Body of pancreas (tissue), 4 donors: Measurements from ENCODE around the gene GJA5.

Source experiments
- POLR2A ChIP-seq, 3 donors: fragments of 450-650 bp; IDR thresholded peaks; one replicate each; pipeline ENCODE4 v1.6.1; 2016; ENCODE audit warnings: antibody characterized with exemption in 3 of 3, mild to moderate bottlenecking in 2 of 3
- TF ChIP-seq, protein P1 (sequence below), 7 experiments: fragments of 450-650 bp in 4 of 7; fragments of 200-600 bp in 3 of 7; sonication (generic) in 3 of 7; IDR thresholded peaks; one replicate each; pipeline ENCODE4 v1.5.1; 2016 to 2019; ENCODE audit warnings: antibody characterized with exemption in 7 of 7

DNA sequence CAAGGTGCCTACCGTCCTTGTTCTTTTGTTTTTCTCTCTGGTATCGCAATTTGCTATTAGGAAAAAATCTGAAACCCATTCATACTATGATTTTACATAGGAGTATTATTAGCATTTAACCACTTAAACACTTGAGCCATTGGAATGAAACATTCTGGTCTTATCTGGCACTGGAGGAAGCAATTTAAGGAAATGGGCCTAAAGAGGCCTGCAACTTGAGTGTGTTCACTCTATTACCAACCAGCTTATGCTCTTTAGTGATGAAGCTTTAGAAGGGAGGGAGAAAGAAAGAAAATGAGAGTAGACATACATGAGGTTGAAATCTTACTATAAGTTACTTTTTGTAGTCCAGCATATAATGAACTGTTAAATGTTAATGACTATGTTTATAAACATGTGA, 5.7 kb downstream of the GJA5 start:
- TF ChIP-seq, protein P1, sequence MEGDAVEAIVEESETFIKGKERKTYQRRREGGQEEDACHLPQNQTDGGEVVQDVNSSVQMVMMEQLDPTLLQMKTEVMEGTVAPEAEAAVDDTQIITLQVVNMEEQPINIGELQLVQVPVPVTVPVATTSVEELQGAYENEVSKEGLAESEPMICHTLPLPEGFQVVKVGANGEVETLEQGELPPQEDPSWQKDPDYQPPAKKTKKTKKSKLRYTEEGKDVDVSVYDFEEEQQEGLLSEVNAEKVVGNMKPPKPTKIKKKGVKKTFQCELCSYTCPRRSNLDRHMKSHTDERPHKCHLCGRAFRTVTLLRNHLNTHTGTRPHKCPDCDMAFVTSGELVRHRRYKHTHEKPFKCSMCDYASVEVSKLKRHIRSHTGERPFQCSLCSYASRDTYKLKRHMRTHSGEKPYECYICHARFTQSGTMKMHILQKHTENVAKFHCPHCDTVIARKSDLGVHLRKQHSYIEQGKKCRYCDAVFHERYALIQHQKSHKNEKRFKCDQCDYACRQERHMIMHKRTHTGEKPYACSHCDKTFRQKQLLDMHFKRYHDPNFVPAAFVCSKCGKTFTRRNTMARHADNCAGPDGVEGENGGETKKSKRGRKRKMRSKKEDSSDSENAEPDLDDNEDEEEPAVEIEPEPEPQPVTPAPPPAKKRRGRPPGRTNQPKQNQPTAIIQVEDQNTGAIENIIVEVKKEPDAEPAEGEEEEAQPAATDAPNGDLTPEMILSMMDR (IDR thresholded peaks at IDR 0.05) = no peak
- TF ChIP-seq POLR2A (IDR thresholded peaks at IDR 0.05) = no peak
